Nephron (organoid): ENCODE results near the gene FAM131B.

Experiments used
- H3K27ac Mint-ChIP-seq, 3 experiments: 2 replicates each; pipeline ENCODE4 v1.8.0; 2020; ENCODE audit warnings: mixed read lengths in 3 of 3, mild to moderate bottlenecking in 2 of 3, moderate library complexity in 1 of 3
- H3K27me3 Mint-ChIP-seq: 2 replicates; pipeline ENCODE4 v1.8.0; 2021; ENCODE audit warnings: low read depth, mild to moderate bottlenecking, moderate library complexity, mixed read lengths
- H3K36me3 Mint-ChIP-seq: 2 replicates; pipeline ENCODE4 v1.8.0; 2020; ENCODE audit warnings: low read depth, mixed read lengths
- H3K4me1 Mint-ChIP-seq: 2 replicates; pipeline ENCODE4 v1.8.0; 2020; ENCODE audit warnings: mixed read lengths
- H3K4me3 Mint-ChIP-seq, 3 experiments: 2 replicates each; pipeline ENCODE4 v1.8.0; 2020; ENCODE audit warnings: mild to moderate bottlenecking in 3 of 3, mixed read lengths in 3 of 3, moderate library complexity in 2 of 3
- H3K9me3 Mint-ChIP-seq: 2 replicates; pipeline ENCODE4 v1.8.0; 2020; ENCODE audit warnings: mixed read lengths
- CTCF ChIP-seq, 3 experiments: fragments of 200-600 bp; sonication (generic); IDR thresholded peaks; one replicate each; pipeline ENCODE4 v1.5.0; 2021; ENCODE audit warnings: antibody characterized with exemption in 3 of 3; ENCODE audit not compliant: unreplicated experiment in 3 of 3

Gene FAM131B

GRCh38 chr7:143391462-143392404 is 29.2 kb upstream of the FAM131B start:
- H3K9me3 Mint-ChIP-seq: no peaks in the 10 kb centered on the region
- no peaks in the 10 kb centered on the region for H3K27me3 Mint-ChIP-seq
- peaks cover 39% of the 10 kb centered on the region for H3K36me3 Mint-ChIP-seq
- peak overlapping the region in 1 of 3 experiments; percentile 38 for H3K4me3 Mint-ChIP-seq
- no peak for TF ChIP-seq CTCF (IDR thresholded peaks at IDR 0.05; ENCODE audit: unreplicated experiment in 3 of 3)
- peaks cover 19% of the 10 kb centered on the region for H3K4me1 Mint-ChIP-seq
- peak overlapping the region in 2 of 3 experiments; percentile 93 to 94 for H3K27ac Mint-ChIP-seq

DNA sequence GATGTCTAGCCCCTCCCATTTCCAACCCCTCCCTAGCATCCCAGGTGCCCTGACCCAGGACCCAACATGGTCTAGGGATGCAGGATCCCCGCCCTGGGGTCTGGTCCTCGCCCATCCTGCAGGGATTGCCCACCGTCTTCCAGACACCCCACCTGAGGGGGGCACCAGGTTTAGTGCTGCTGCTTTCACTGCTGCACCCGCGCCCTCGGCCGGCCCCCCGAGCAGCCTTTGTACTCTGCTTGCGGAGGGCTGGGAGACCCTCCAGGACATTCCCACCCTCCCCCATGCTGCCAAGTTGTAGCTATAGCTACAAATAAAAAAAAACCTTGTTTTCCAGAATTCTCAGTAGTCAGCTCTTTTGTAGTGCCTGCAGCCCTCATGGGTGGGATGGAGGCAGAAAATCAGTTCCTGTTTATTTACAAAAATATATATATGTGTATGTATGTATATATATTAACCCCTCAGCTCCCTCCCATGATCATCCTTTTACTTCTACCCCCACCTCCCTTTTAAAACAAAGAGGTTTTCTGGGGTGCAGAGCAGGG is 28.3 kb upstream of the FAM131B start:
- no peaks in the 10 kb centered on the region for H3K9me3 Mint-ChIP-seq
- H3K4me3 Mint-ChIP-seq: no peak overlapping the region
- no peak overlapping the region for H3K27ac Mint-ChIP-seq
- H3K36me3 Mint-ChIP-seq: peaks cover 39% of the 10 kb centered on the region
- H3K27me3 Mint-ChIP-seq: no peaks in the 10 kb centered on the region
- peaks cover 19% of the 10 kb centered on the region for H3K4me1 Mint-ChIP-seq
- TF ChIP-seq CTCF (IDR thresholded peaks at IDR 0.05; ENCODE audit: unreplicated experiment in 3 of 3): no peak

DNA sequence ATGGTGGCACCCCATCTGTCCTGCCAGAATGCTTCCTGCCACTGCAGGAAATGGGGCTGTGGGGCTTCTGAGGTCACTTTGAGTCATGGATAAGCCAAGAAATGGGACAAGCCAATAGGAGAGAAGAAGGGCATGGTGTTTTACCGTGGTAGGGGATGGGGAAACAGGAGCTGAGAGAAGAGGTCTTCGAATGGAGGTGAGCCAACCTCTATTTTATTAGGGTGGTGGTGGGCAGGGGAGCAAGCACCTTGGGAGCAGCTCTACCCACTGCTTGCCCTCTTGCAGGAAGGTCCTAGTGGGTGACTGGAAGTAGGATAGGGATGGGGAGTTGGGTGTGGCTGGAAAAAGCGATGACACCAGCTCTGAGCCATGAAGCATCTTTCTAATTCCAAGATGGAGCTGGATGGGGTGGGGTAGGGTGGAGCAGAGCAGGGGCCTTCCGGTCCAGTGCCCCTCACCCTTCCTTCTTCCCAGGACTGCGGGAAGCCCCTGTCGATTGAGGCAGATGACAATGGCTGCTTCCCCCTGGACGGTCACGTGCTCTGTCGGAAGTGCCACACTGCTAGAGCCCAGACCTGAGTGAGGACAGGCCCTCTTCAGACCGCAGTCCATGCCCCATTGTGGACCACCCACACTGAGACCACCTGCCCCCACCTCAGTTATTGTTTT is 27.7 kb upstream of the FAM131B start:
- Mint-ChIP-seq H3K4me1 (peaks cover 19% of the 10 kb centered on the region), H3K9me3 (no peaks in the 10 kb centered on the region), H3K4me3 (no peak overlapping the region), H3K36me3 (peaks cover 37% of the 10 kb centered on the region), H3K27me3 (no peaks in the 10 kb centered on the region), H3K27ac (peak overlapping the region in 1 of 3 experiments; percentile 51)
- TF ChIP-seq CTCF (IDR thresholded peaks at IDR 0.05; ENCODE audit: unreplicated experiment in 3 of 3): no peak

DNA sequence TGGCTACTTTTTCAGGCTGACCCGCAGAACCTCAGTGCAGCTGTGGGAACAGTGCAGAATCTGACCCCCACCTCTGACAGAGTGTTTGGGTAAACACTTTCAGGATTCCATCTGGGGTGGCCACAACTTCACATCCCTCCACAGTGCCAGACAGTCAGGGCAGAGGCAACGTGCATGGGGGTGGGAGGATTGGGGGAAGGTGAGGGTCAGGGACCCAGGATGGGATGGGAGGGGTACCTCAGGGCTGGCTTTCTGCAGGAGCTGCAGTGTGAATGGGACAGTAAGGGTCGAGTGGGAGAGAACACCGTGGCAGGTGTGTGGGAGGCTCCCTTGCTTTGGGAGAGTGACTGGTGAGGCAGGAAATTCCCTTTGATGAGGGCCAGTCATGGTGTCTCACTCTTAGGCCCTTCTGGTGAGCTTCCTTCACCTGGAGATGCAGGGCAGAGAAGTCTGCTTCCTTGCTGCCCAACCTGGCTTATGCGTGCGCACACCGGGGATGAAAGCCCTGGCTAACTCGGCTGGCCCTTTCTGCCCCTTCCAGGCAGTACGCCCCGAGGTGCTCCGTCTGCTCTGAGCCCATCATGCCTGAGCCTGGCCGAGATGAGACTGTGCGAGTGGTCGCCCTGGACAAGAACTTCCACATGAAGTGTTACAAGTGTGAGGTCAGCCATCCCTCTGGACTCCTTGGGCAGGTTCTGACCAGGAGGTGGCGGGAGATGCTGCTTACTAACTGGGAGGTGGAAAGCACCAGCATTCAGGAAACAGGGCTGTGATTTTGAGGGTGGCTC is 27.0 kb upstream of the FAM131B start:
- Mint-ChIP-seq H3K4me3 (no peak overlapping the region), H3K36me3 (peaks cover 35% of the 10 kb centered on the region), H3K4me1 (peaks cover 19% of the 10 kb centered on the region), H3K9me3 (no peaks in the 10 kb centered on the region), H3K27me3 (no peaks in the 10 kb centered on the region), H3K27ac (peak overlapping the region in 1 of 3 experiments; percentile 51)
- no peak for TF ChIP-seq CTCF (IDR thresholded peaks at IDR 0.05; ENCODE audit: unreplicated experiment in 3 of 3)

DNA sequence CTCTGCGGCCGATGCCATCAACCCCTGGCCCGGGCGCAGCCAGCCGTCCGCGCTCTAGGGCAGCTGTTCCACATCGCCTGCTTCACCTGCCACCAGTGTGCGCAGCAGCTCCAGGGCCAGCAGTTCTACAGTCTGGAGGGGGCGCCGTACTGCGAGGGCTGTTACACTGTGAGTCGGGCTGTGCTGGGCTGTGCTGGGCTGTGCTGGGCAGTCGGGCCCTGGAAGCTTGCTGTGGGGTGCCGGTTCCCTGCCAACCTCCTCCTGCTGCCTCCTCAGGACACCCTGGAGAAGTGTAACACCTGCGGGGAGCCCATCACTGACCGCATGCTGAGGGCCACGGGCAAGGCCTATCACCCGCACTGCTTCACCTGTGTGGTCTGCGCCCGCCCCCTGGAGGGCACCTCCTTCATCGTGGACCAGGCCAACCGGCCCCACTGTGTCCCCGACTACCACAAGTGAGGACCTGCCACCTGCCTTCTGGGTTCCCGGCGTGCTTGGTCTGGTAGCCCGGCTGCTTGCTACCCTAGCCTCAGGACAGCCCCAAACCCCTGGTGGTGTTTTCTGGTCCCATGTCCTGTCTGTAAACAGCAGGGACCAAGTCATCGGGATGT is 26.1 kb upstream of the FAM131B start:
- no peaks in the 10 kb centered on the region for H3K27me3 Mint-ChIP-seq
- no peak overlapping the region for H3K4me3 Mint-ChIP-seq
- H3K9me3 Mint-ChIP-seq: no peaks in the 10 kb centered on the region
- H3K4me1 Mint-ChIP-seq: peaks cover 19% of the 10 kb centered on the region
- H3K27ac Mint-ChIP-seq: no peak overlapping the region
- peaks cover 29% of the 10 kb centered on the region for H3K36me3 Mint-ChIP-seq
- no peak for TF ChIP-seq CTCF (IDR thresholded peaks at IDR 0.05; ENCODE audit: unreplicated experiment in 3 of 3)
